ENCODE results near the gene HAND2.

The HAND2 gene

GRCh38 chr4:173478913-173479283, 51.1 kb downstream of the HAND2 start:
- no peak for DNase-seq (ENCODE audit: low read depth in 2 of 3, low spot score in 1 of 3)

- DNase-seq (ENCODE audit: low read depth in 2 of 3, low spot score in 1 of 3): no peak
Observed at GRCh38 chr4:173478201-173478912, 51.7 kb downstream of the HAND2 start.

- DNase-seq (ENCODE audit: low read depth in 2 of 3, low spot score in 1 of 3): no peak
Observed at GRCh38 chr4:173477016-173477415, 53.0 kb downstream of the HAND2 start.
